Loucy (cell line): ENCODE measurements around the gene ARHGEF26.

Experiments used
- EZH2phosphoT487 ChIP-seq: fragments of 200-600 bp; IDR thresholded peaks from 2 replicates; pipeline ENCODE4 v1.6.1; 2018; ENCODE audit warnings: antibody characterized with exemption, mild to moderate bottlenecking, moderate library complexity, borderline replicate concordance
- TF ChIP-seq, protein P1 (sequence below): fragments of 200-600 bp; sonication (generic); conservative IDR thresholded peaks from 2 replicates; pipeline ENCODE4 v1.5.1; 2014; ENCODE audit warnings: mild to moderate bottlenecking, antibody characterized with exemption, low read length

DNA sequence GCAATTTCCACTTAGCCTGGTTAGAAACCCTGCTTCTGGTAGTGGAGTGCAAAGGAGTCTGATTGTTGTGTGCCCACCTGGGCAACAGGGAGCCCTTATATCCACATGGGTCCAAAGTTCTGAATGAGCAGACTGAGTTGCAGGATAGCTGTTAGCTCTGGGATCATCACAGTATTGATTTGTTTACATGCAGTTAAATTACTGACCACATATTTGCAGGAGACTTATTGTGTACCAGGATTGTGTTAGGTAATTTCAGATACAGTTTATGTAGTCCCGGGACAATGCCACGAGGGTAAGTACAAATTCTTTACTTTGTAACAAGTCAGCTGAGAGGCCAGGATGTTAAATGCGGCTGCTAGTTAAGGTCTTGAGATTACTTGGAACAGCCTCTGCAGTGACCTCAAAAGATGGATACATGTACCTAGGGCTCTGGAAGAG is 18.8 kb downstream of the ARHGEF26 start:
- TF ChIP-seq, protein P1, sequence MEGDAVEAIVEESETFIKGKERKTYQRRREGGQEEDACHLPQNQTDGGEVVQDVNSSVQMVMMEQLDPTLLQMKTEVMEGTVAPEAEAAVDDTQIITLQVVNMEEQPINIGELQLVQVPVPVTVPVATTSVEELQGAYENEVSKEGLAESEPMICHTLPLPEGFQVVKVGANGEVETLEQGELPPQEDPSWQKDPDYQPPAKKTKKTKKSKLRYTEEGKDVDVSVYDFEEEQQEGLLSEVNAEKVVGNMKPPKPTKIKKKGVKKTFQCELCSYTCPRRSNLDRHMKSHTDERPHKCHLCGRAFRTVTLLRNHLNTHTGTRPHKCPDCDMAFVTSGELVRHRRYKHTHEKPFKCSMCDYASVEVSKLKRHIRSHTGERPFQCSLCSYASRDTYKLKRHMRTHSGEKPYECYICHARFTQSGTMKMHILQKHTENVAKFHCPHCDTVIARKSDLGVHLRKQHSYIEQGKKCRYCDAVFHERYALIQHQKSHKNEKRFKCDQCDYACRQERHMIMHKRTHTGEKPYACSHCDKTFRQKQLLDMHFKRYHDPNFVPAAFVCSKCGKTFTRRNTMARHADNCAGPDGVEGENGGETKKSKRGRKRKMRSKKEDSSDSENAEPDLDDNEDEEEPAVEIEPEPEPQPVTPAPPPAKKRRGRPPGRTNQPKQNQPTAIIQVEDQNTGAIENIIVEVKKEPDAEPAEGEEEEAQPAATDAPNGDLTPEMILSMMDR, result no peak
- no peak for TF ChIP-seq EZH2phosphoT487
